HepG2 (cell line): ENCODE results near the gene DNAJC28. TPM values are rescaled to one million over a fixed set of nuclear protein-coding genes. Genes with fewer than 3 reads are reported as not detected.

Experiments used
- ATAC-seq: fragments of 200-7000 bp; cut with Tn5 transposase; 3 replicates; pipeline ENCODE4 v1.9.1; 2020; ENCODE audit warnings: mild to moderate bottlenecking, moderate library complexity
- BruUV-seq: library from RNA; stranded (reverse); fragments of 400-500 nt; replicated peaks from 2 replicates; lab custom pipeline; 2021; lab: Mats Ljungman, UMichigan
- CTCF ChIA-PET: fragments of 300-600 bp; formaldehyde crosslinking; extraction: SDS; loops from one replicate; lab custom pipeline; 2021; ENCODE audit warnings: low total read pairs, inconsistent platforms, low intra/inter-chr PET ratio; lab: Yijun Ruan, JAX
- POLR2A ChIA-PET: fragments of 350-600 bp; sonication (Branson Sonifier 250); formaldehyde crosslinking; loops from one replicate; lab custom pipeline; 2020; ENCODE audit warnings: antibody characterized with exemption, inconsistent platforms; lab: Yijun Ruan, JAX
- DNase-seq: peaks from one replicate; pipeline ENCODE4 v3.0.0-alpha.2; 2015; ENCODE audit warnings: low spot score
- FAIRE-seq: peaks from 3 replicates; lab custom pipeline; 2011; peaks lifted over from hg19 to GRCh38; lab: Jason Lieb, UNC
- H2AFZ ChIP-seq: one replicate; pipeline ENCODE4 v1.6.1; 2011; ENCODE audit warnings: low read length, inconsistent platforms
- H3K27ac ChIP-seq: fragments of 300-600 bp; 3 replicates; pipeline ENCODE4 v1.8.0; 2011; ENCODE audit warnings: mixed run types, mild to moderate bottlenecking, mixed read lengths, low read length, inconsistent platforms; ENCODE audit not compliant: insufficient read depth; ENCODE audit errors: extremely low read length
- H3K27me3 ChIP-seq, 2 experiments: fragments of 200-600 bp in 1 of 2; 2 replicates in 1 of 2; 3 replicates in 1 of 2; pipeline versions ENCODE4 v1.6.0 to v1.8.0; 2011; ENCODE audit warnings: low read length in 2 of 2, mild to moderate bottlenecking in 2 of 2, moderate library complexity in 2 of 2, inconsistent platforms in 1 of 2; ENCODE audit not compliant: insufficient read depth in 2 of 2, control insufficient read depth in 1 of 2
- H3K36me3 ChIP-seq, 2 experiments: fragments of 200-600 bp in 1 of 2; replicated peaks in 1 of 2; 2 replicates in 1 of 2; 3 replicates in 1 of 2; pipeline versions ENCODE4 v1.5.1 to v1.8.0; 2011; ENCODE audit warnings: low read length in 2 of 2, inconsistent platforms in 1 of 2; ENCODE audit not compliant: insufficient read depth in 2 of 2, control insufficient read depth in 1 of 2
- H3K4me1 ChIP-seq: 2 replicates; pipeline ENCODE4 v1.5.1; 2012; ENCODE audit warnings: low read length, inconsistent platforms; ENCODE audit not compliant: insufficient read depth
- H3K4me2 ChIP-seq: 2 replicates; pipeline ENCODE4 v1.6.0; 2011; ENCODE audit warnings: low read depth, low read length, inconsistent platforms
- H3K4me3 ChIP-seq, 3 experiments: fragments of 200-600 bp in 1 of 3; sonication (generic), shearing (Covaris generic) in 1 of 3; replicated peaks in 1 of 3; 2 replicates each; pipeline ENCODE4 v1.5.1; 2011 to 2016; ENCODE audit warnings: low read length in 3 of 3, inconsistent platforms in 2 of 3, low read depth in 2 of 3, mild to moderate bottlenecking in 2 of 3, control low read depth in 1 of 3, mixed read lengths in 1 of 3; ENCODE audit not compliant: insufficient read depth in 1 of 3
- H3K79me2 ChIP-seq: one replicate; pipeline ENCODE4 v1.6.1; 2011; ENCODE audit warnings: low read length, inconsistent platforms; ENCODE audit not compliant: insufficient read depth
- H3K9ac ChIP-seq: 2 replicates; pipeline ENCODE4 v1.6.0; 2011; ENCODE audit warnings: mild to moderate bottlenecking, low read depth, low read length, inconsistent platforms; ENCODE audit not compliant: insufficient read depth
- H3K9me3 ChIP-seq: 2 replicates; pipeline ENCODE4 v1.5.1; 2012; ENCODE audit warnings: mild to moderate bottlenecking, low read length
- H4K20me1 ChIP-seq: 2 replicates; pipeline ENCODE4 v1.6.0; 2011; ENCODE audit warnings: inconsistent platforms, mild to moderate bottlenecking, low read length, moderate library complexity; ENCODE audit not compliant: insufficient read depth
- GATAD2A ChIP-seq: IDR thresholded peaks from 2 replicates; pipeline ENCODE4 v1.6.1; 2016
- GRHL1 ChIP-seq: sonication (generic); formaldehyde crosslinking; conservative IDR thresholded peaks from 2 replicates; pipeline ENCODE4 v1.8.0; 2022; ENCODE audit warnings: missing genetic modification reagents
- HOXA3 ChIP-seq: sonication (generic); formaldehyde crosslinking; IDR thresholded peaks from 2 replicates; pipeline ENCODE4 v1.5.0; 2020; ENCODE audit warnings: missing genetic modification reagents
- IRX3 ChIP-seq: sonication (generic); formaldehyde crosslinking; IDR thresholded peaks from 2 replicates; pipeline ENCODE4 v1.8.1; 2023; ENCODE audit warnings: mild to moderate bottlenecking, low read depth, missing genetic modification reagents, borderline replicate concordance
- JARID2 ChIP-seq: sonication (generic); formaldehyde crosslinking; IDR thresholded peaks from 2 replicates; pipeline ENCODE4 v1.8.1; 2023; ENCODE audit warnings: missing genetic modification reagents, inconsistent platforms; ENCODE audit not compliant: insufficient replicate concordance
- MATR3 ChIP-seq: sonication (generic); formaldehyde crosslinking; IDR thresholded peaks from 2 replicates; pipeline ENCODE4 v1.4.0; 2020; ENCODE audit warnings: missing genetic modification reagents
- MXD1 ChIP-seq: sonication (generic); formaldehyde crosslinking; IDR thresholded peaks from 2 replicates; pipeline ENCODE4 v1.4.0; 2020; ENCODE audit warnings: mild to moderate bottlenecking, missing genetic modification reagents
- NFE2L1 ChIP-seq: sonication (generic); formaldehyde crosslinking; IDR thresholded peaks from 2 replicates; pipeline ENCODE4 v1.4.0; 2020; ENCODE audit warnings: missing genetic modification reagents, mild to moderate bottlenecking, borderline replicate concordance
- RNF219 ChIP-seq: sonication (generic); formaldehyde crosslinking; IDR thresholded peaks from 2 replicates; pipeline ENCODE4 v1.5.0; 2020; ENCODE audit warnings: mild to moderate bottlenecking, missing genetic modification reagents
- TCF7L2 ChIP-seq: IDR thresholded peaks from 2 replicates; pipeline ENCODE4 v1.6.1; 2011; ENCODE audit warnings: mild to moderate bottlenecking, low read depth, low read length, moderate library complexity
- TMF1 ChIP-seq: sonication (generic); formaldehyde crosslinking; IDR thresholded peaks from 2 replicates; pipeline ENCODE4 v1.8.1; 2022; ENCODE audit warnings: low read depth, missing genetic modification reagents
- ZFP36L2 ChIP-seq: sonication (generic); formaldehyde crosslinking; IDR thresholded peaks from 2 replicates; pipeline ENCODE4 v1.4.0; 2020; ENCODE audit warnings: missing genetic modification reagents
- ZMYM2 ChIP-seq: sonication (generic); formaldehyde crosslinking; IDR thresholded peaks from 2 replicates; pipeline ENCODE4 v1.8.0; 2022; ENCODE audit warnings: mild to moderate bottlenecking, missing genetic modification reagents
- ZNF263 ChIP-seq: sonication (generic); formaldehyde crosslinking; IDR thresholded peaks from 2 replicates; pipeline ENCODE4 v1.4.0; 2020; ENCODE audit warnings: missing genetic modification reagents
- ZNF337 ChIP-seq: sonication (generic); formaldehyde crosslinking; IDR thresholded peaks from 2 replicates; pipeline ENCODE4 v1.5.1; 2020; ENCODE audit warnings: missing genetic modification reagents, low read depth, mild to moderate bottlenecking, borderline replicate concordance
- ZNF780A ChIP-seq: sonication (generic); formaldehyde crosslinking; IDR thresholded peaks from 2 replicates; pipeline ENCODE4 v1.8.0; 2022; ENCODE audit warnings: mild to moderate bottlenecking, missing genetic modification reagents, moderate library complexity
- ZNF792 ChIP-seq: IDR thresholded peaks from 2 replicates; pipeline ENCODE4 v1.6.1; 2016
- WGBS: methylation state at CpG from one replicate; pipeline ENCODE4 v1.1.6; 2017; ENCODE audit warnings: low lambda C conversion rate; 5-methylcytosine and 5-hydroxymethylcytosine counted together
- in situ Hi-C: cut with HindIII; loops from 2 replicates; pipeline ENCODE4 v1.10.0; 2017; ENCODE audit warnings: low pct_unique_long_range_greater_than_20kb; ENCODE audit not compliant: extremely low pct_ligation_motif_present
- intact Hi-C: fragments of 100-400 bp; cut with micrococcal nuclease; formaldehyde crosslinking; loops from one replicate; pipeline ENCODE4 v1.10.0; 2022; ENCODE audit not compliant: unreplicated experiment
- polyA plus RNA-seq, 8 experiments: library from polyadenylated mRNA; depleted of rRNA in 3 of 8; stranded (reverse) in 7 of 8; unstranded in 1 of 8; fragments of >200 nt; fragmentation: Illumina TruSeq in 4 of 8; extraction: Trizol in 4 of 8; gene quantifications; 2 replicates each; pipeline versions ENCODE4 v1.2.1 to v1.2.3, GENCODE V29; 2011 to 2016; ENCODE audit warnings: low read depth in 4 of 8, missing spikeins in 1 of 8, mixed read lengths in 1 of 8; ENCODE audit not compliant: insufficient read depth in 1 of 8
- total RNA-seq, 5 experiments: library from RNA; depleted of rRNA; stranded (reverse); fragments of >200 nt; fragmentation: Illumina TruSeq; extraction: Trizol; gene quantifications; 2 replicates each; pipeline ENCODE4 v1.2.3, GENCODE V29; 2016; ENCODE audit warnings: low read depth in 1 of 5

DNAJC28 gene
- total and polyA plus RNA-seq, 2 of the 13 experiments (the other 11 are each of a cell fraction or from before 2014, with no cell fraction given): 1.5 to 3.3 TPM

- TF ChIP-seq MXD1 (CRISPR knock-in tag): no peak
- TF ChIP-seq RNF219 (CRISPR knock-in tag): peak; percentile 45; the same call in 1 of the 2 replicates
- TF ChIP-seq ZNF263 (CRISPR knock-in tag): peak; percentile 7; the same call in 1 of the 2 replicates
- TF ChIP-seq ZMYM2: 0 out of 2 replicates have a peak, but pooled peaks have one; percentile 23
- no peak for TF ChIP-seq MATR3 (CRISPR knock-in tag)
- no peak for TF ChIP-seq TMF1 (CRISPR knock-in tag)
These were observed 10.9 kb downstream of the DNAJC28 start (continued) for GRCh38 chr21:33480481-33481103.

GRCh38 chr21:33479679-33480480, 11.6 kb downstream of the DNAJC28 start, which contains the start of gene TMEM50B:
TSS of gene TMEM50B (minus strand) at chr21:33479974. CDS start at chr21:33468885, 11,089 bp downstream.
- in situ Hi-C loops: no loop called here
- CTCF ChIA-PET: no interaction called here
- H4K20me1 ChIP-seq: no peaks in the 10 kb centered on the region
- H3K9ac ChIP-seq: peak within 1 kb of the TSS; percentile 90
- H3K36me3 ChIP-seq: no peaks in the 10 kb centered on the region
- no peaks in the 10 kb centered on the region for H3K9me3 ChIP-seq
- BruUV-seq: no TSS peak
- H2AFZ ChIP-seq: peak within 1 kb of the TSS; percentile 96
- peak within 1 kb of the TSS; percentile 76 for H3K4me2 ChIP-seq
- peaks cover 23% of the 10 kb centered on the region for H3K4me1 ChIP-seq
- POLR2A ChIA-PET: interaction anchor here (0.6 to 3.6 kb wide), 26 partner anchors 11 to 752 kb away, joined by 3 to 96 read pairs (median 4); partner anchors contain the start of genes DNAJC28, DONSON, GART and IFNAR1
- H3K79me2 ChIP-seq: peaks cover 14% of the 10 kb centered on the region
- intact Hi-C loops: no loop called here
- peak; percentile 37 for FAIRE-seq
- WGBS: 5% methylated on average over 4 of the region's 93 CpGs
- peak; percentile 90 for DNase-seq
- peak within 1 kb of the TSS; percentile 72 to 91 (median 85) for H3K4me3 ChIP-seq
- H3K27ac ChIP-seq: peak within 1 kb of the TSS; percentile 92
- H3K27me3 ChIP-seq: no peaks in the 10 kb centered on the region; a peak in 1 of 5 replicates
- peak; percentile 95 for ATAC-seq
- no peak for TF ChIP-seq JARID2
- TF ChIP-seq ZFP36L2: no peak
- TF ChIP-seq GRHL1 (CRISPR knock-in tag): no peak
- TF ChIP-seq HOXA3 (CRISPR knock-in tag): peak; percentile 61
- TF ChIP-seq NFE2L1 (CRISPR knock-in tag): no peak
- TF ChIP-seq TCF7L2: no peak
- TF ChIP-seq ZNF780A (CRISPR knock-in tag): 0 out of 2 replicates have a peak, but pooled peaks have one; percentile 59
- 0 out of 2 replicates have a peak, but pooled peaks have one; percentile 19 for TF ChIP-seq GATAD2A (CRISPR knock-in tag)
- peak; percentile 9; the same call in 1 of the 2 replicates for TF ChIP-seq ZNF337
- no peak for TF ChIP-seq ZNF792 (CRISPR knock-in tag)
- no peak for TF ChIP-seq IRX3
